WTC11 (cell line): ENCODE data around the gene CREB3. TPM values are rescaled to one million over a fixed set of nuclear protein-coding genes. Genes with fewer than 3 reads are reported as not detected.

Experiments
- ATAC-seq: fragments of 200-7000 bp; cut with Tn5 transposase; 2 replicates; pipeline ENCODE4 v1.10.0; 2021; ENCODE audit warnings: mild to moderate bottlenecking, moderate library complexity
- CTCF ChIA-PET: fragments of 300-600 bp; sonication (Branson Sonifier 250); formaldehyde crosslinking; loops from one replicate; lab custom pipeline; 2021; ENCODE audit warnings: antibody characterized with exemption; lab: Charles Lee
- POLR2A ChIA-PET: fragments of 350-600 bp; sonication (Branson Sonifier 250); formaldehyde crosslinking; loops from one replicate; lab custom pipeline; 2021; ENCODE audit warnings: antibody characterized with exemption; lab: Charles Lee
- DNase-seq: peaks from one replicate; pipeline ENCODE4 v3.0.0; 2021; ENCODE audit warnings: low spot score
- H3K27ac Mint-ChIP-seq: 2 replicates; pipeline ENCODE4 v1.8.0; 2021; ENCODE audit warnings: mixed read lengths
- H3K27me3 Mint-ChIP-seq: 2 replicates; pipeline ENCODE4 v1.8.0; 2021; ENCODE audit warnings: low read depth, mild to moderate bottlenecking, moderate library complexity, mixed read lengths
- H3K36me3 Mint-ChIP-seq: 2 replicates; pipeline ENCODE4 v1.8.0; 2021; ENCODE audit warnings: mixed read lengths
- H3K4me1 Mint-ChIP-seq: 2 replicates; pipeline ENCODE4 v1.8.0; 2022; ENCODE audit warnings: mixed read lengths
- H3K4me3 Mint-ChIP-seq: 2 replicates; pipeline ENCODE4 v1.8.0; 2021; ENCODE audit warnings: mild to moderate bottlenecking, moderate library complexity, mixed read lengths
- H3K9me3 Mint-ChIP-seq: 2 replicates; pipeline ENCODE4 v1.8.0; 2021; ENCODE audit warnings: mixed read lengths
- ATF1 ChIP-seq: sonication (generic); formaldehyde crosslinking; IDR thresholded peaks from 2 replicates; pipeline ENCODE4 v1.8.1; 2023; ENCODE audit warnings: mild to moderate bottlenecking, moderate library complexity, missing genetic modification reagents
- ELF4 ChIP-seq: sonication (generic); formaldehyde crosslinking; IDR thresholded peaks from 2 replicates; pipeline ENCODE4 v1.8.1; 2022; ENCODE audit warnings: low read depth, mild to moderate bottlenecking, moderate library complexity, missing genetic modification reagents
- EMX1 ChIP-seq: fragments of 250-450 bp; sonication (Bioruptor Pico); IDR thresholded peaks from 2 replicates; pipeline ENCODE4 v1.8.0; 2021; ENCODE audit warnings: mild to moderate bottlenecking
- ETV6 ChIP-seq: sonication (generic); formaldehyde crosslinking; IDR thresholded peaks from 2 replicates; pipeline ENCODE4 v1.8.1; 2022; ENCODE audit warnings: mild to moderate bottlenecking, missing genetic modification reagents
- FOXJ3 ChIP-seq: sonication (generic); formaldehyde crosslinking; IDR thresholded peaks from 2 replicates; pipeline ENCODE4 v1.9.0; 2021; ENCODE audit warnings: missing genetic modification reagents, mild to moderate bottlenecking, borderline replicate concordance
- HMGA2 ChIP-seq: fragments of 250-450 bp; sonication (Bioruptor Pico); IDR thresholded peaks from 2 replicates; pipeline ENCODE4 v1.4.0; 2021; ENCODE audit warnings: mild to moderate bottlenecking, moderate library complexity
- MXD4 ChIP-seq: fragments of 250-450 bp; sonication (Bioruptor Pico); IDR thresholded peaks from 2 replicates; pipeline ENCODE4 v1.8.0; 2021; ENCODE audit warnings: mild to moderate bottlenecking, moderate library complexity, borderline replicate concordance
- RELA ChIP-seq: sonication (generic); formaldehyde crosslinking; IDR thresholded peaks from 2 replicates; pipeline ENCODE4 v1.8.1; 2022; ENCODE audit warnings: missing genetic modification reagents, mild to moderate bottlenecking, borderline replicate concordance
- TCF7 ChIP-seq: sonication (generic); formaldehyde crosslinking; IDR thresholded peaks from 2 replicates; pipeline ENCODE4 v1.8.0; 2022; ENCODE audit warnings: mild to moderate bottlenecking, low read depth, missing genetic modification reagents, moderate library complexity
- TEAD1 ChIP-seq: sonication (generic); formaldehyde crosslinking; IDR thresholded peaks from 2 replicates; pipeline ENCODE4 v1.8.0; 2022; ENCODE audit warnings: mild to moderate bottlenecking, missing genetic modification reagents
- TEAD4 ChIP-seq: sonication (generic); formaldehyde crosslinking; IDR thresholded peaks from 2 replicates; pipeline ENCODE4 v1.8.0; 2022; ENCODE audit warnings: mild to moderate bottlenecking, missing genetic modification reagents
- ZBTB21 ChIP-seq: sonication (generic); formaldehyde crosslinking; IDR thresholded peaks from 2 replicates; pipeline ENCODE4 v1.8.1; 2023; ENCODE audit warnings: mild to moderate bottlenecking, missing genetic modification reagents, borderline replicate concordance
- ZNF423 ChIP-seq: fragments of 250-450 bp; sonication (Bioruptor Pico); IDR thresholded peaks from 2 replicates; pipeline ENCODE4 v2.1.2; 2022; ENCODE audit warnings: mild to moderate bottlenecking, moderate library complexity
- total RNA-seq: library from RNA; stranded (reverse); gene quantifications from 3 replicates; pipeline ENCODE4 v1.2.3, GENCODE V29; 2021
- TF ChIP-seq, protein P1 (sequence below): sonication (generic); formaldehyde crosslinking; IDR thresholded peaks from 2 replicates; pipeline ENCODE4 v1.8.1; 2022; ENCODE audit warnings: low read depth, mild to moderate bottlenecking, moderate library complexity, missing genetic modification reagents, borderline replicate concordance
- TF ChIP-seq, protein P2 (sequence below): sonication (generic); formaldehyde crosslinking; IDR thresholded peaks from 2 replicates; pipeline ENCODE4 v1.8.0; 2023; ENCODE audit warnings: mild to moderate bottlenecking, missing genetic modification reagents
- TF ChIP-seq, protein P3 (sequence below): fragments of 250-450 bp; sonication (Bioruptor Pico); IDR thresholded peaks from 2 replicates; pipeline ENCODE4 v1.9.0; 2021; ENCODE audit warnings: mild to moderate bottlenecking
- TF ChIP-seq, protein P4 (sequence below): sonication (generic); formaldehyde crosslinking; conservative IDR thresholded peaks from 2 replicates; pipeline ENCODE4 v1.8.1; 2022; ENCODE audit warnings: mild to moderate bottlenecking, missing genetic modification reagents
- TF ChIP-seq, protein P5 (sequence below): fragments of 250-450 bp; sonication (Bioruptor Pico); IDR thresholded peaks from 2 replicates; pipeline ENCODE4 v1.9.0; 2021; ENCODE audit warnings: moderate library complexity, mild to moderate bottlenecking, inconsistent platforms, borderline replicate concordance
- TF ChIP-seq, protein P6 (sequence below): sonication (generic); formaldehyde crosslinking; IDR thresholded peaks from 2 replicates; pipeline ENCODE4 v1.8.1; 2023; ENCODE audit warnings: mild to moderate bottlenecking, missing genetic modification reagents
- TF ChIP-seq, protein P7 (sequence below): sonication (generic); formaldehyde crosslinking; IDR thresholded peaks from 2 replicates; pipeline ENCODE4 v1.8.1; 2023; ENCODE audit warnings: mild to moderate bottlenecking, missing genetic modification reagents, borderline replicate concordance

CREB3 gene
- total RNA-seq, 1 experiment from 2014 or later, result 21.4 TPM

DNA sequence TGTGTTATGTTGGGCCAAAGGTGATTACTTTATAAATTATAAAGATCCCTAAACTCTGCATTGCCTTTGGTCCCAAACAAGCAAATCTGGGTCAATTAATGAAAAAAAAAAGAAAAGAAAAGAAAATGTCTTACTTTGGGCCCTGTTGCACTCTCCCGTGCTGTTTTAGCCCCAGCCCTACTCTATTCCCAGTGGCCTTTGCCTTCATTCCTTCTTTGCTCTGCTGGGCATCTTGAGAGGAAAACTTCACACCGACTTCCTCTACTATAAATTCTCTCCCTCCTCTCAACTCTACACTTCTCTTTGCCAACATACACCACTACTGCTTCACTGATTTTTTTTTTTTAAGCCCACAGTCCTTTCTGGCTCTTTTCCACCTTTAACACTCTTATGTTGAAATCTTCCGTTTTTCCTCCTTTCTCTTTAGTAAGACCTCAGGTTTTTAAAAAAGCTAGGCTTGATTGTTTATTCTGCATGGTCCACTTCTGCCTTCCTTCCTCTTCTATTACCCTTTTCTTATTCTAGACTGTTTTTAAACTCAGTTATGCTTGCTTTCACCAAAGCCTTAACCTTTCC, 26.1 kb downstream of the CREB3 start (continued):
- TF ChIP-seq, protein P1, sequence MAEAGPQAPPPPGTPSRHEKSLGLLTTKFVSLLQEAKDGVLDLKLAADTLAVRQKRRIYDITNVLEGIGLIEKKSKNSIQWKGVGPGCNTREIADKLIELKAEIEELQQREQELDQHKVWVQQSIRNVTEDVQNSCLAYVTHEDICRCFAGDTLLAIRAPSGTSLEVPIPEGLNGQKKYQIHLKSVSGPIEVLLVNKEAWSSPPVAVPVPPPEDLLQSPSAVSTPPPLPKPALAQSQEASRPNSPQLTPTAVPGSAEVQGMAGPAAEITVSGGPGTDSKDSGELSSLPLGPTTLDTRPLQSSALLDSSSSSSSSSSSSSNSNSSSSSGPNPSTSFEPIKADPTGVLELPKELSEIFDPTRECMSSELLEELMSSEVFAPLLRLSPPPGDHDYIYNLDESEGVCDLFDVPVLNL (CRISPR knock-in tag), result no peak
- TF ChIP-seq ELF4 (CRISPR knock-in tag), result no peak
- TF ChIP-seq, protein P2, sequence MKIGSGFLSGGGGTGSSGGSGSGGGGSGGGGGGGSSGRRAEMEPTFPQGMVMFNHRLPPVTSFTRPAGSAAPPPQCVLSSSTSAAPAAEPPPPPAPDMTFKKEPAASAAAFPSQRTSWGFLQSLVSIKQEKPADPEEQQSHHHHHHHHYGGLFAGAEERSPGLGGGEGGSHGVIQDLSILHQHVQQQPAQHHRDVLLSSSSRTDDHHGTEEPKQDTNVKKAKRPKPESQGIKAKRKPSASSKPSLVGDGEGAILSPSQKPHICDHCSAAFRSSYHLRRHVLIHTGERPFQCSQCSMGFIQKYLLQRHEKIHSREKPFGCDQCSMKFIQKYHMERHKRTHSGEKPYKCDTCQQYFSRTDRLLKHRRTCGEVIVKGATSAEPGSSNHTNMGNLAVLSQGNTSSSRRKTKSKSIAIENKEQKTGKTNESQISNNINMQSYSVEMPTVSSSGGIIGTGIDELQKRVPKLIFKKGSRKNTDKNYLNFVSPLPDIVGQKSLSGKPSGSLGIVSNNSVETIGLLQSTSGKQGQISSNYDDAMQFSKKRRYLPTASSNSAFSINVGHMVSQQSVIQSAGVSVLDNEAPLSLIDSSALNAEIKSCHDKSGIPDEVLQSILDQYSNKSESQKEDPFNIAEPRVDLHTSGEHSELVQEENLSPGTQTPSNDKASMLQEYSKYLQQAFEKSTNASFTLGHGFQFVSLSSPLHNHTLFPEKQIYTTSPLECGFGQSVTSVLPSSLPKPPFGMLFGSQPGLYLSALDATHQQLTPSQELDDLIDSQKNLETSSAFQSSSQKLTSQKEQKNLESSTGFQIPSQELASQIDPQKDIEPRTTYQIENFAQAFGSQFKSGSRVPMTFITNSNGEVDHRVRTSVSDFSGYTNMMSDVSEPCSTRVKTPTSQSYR (CRISPR knock-in tag), result no peak
- TF ChIP-seq, protein P3, sequence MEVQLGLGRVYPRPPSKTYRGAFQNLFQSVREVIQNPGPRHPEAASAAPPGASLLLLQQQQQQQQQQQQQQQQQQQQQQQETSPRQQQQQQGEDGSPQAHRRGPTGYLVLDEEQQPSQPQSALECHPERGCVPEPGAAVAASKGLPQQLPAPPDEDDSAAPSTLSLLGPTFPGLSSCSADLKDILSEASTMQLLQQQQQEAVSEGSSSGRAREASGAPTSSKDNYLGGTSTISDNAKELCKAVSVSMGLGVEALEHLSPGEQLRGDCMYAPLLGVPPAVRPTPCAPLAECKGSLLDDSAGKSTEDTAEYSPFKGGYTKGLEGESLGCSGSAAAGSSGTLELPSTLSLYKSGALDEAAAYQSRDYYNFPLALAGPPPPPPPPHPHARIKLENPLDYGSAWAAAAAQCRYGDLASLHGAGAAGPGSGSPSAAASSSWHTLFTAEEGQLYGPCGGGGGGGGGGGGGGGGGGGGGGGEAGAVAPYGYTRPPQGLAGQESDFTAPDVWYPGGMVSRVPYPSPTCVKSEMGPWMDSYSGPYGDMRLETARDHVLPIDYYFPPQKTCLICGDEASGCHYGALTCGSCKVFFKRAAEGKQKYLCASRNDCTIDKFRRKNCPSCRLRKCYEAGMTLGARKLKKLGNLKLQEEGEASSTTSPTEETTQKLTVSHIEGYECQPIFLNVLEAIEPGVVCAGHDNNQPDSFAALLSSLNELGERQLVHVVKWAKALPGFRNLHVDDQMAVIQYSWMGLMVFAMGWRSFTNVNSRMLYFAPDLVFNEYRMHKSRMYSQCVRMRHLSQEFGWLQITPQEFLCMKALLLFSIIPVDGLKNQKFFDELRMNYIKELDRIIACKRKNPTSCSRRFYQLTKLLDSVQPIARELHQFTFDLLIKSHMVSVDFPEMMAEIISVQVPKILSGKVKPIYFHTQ, result no peak
- TF ChIP-seq, protein P4, sequence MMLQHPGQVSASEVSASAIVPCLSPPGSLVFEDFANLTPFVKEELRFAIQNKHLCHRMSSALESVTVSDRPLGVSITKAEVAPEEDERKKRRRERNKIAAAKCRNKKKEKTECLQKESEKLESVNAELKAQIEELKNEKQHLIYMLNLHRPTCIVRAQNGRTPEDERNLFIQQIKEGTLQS (CRISPR knock-in tag), result no peak

DNA sequence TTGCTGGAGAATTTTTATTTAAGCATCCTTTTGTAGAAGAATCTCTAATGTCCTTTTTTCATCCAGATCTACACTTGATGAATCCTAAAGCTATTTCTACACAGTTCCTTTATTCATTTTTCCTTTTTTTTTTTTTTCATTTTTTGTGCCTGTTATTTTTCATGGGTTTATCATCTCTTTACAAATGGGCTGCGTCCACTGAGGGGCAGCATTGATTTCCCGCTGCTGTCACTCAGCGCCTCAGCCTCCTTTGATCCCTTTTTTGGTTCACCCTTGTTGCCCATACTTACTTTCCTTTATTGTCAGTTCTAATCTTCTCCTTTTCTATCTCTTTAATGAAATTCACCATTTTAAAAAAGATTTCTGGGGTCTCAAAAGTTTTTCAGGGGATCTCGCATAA, 27.3 kb downstream of the CREB3 start:
- ChIA-PET CTCF (no interaction called here), POLR2A (no interaction called here)
- H3K27me3 Mint-ChIP-seq, result no peaks in the 10 kb centered on the region
- peaks cover 3% of the 10 kb centered on the region for H3K36me3 Mint-ChIP-seq
- peaks cover 37% of the 10 kb centered on the region for H3K4me1 Mint-ChIP-seq
- TF ChIP-seq, protein P5, sequence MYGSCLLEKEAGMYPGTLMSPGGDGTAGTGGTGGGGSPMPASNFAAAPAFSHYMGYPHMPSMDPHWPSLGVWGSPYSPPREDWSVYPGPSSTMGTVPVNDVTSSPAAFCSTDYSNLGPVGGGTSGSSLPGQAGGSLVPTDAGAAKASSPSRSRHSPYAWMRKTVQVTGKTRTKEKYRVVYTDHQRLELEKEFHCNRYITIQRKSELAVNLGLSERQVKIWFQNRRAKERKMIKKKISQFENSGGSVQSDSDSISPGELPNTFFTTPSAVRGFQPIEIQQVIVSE (CRISPR knock-in tag), result no peak
- no peak for TF ChIP-seq TEAD1 (CRISPR knock-in tag)
- TF ChIP-seq EMX1 (CRISPR knock-in tag), result no peak
- no peak for TF ChIP-seq ATF1
- TF ChIP-seq ETV6 (CRISPR knock-in tag), result no peak
- TF ChIP-seq HMGA2 (CRISPR knock-in tag), result no peak
- TF ChIP-seq, protein P6, sequence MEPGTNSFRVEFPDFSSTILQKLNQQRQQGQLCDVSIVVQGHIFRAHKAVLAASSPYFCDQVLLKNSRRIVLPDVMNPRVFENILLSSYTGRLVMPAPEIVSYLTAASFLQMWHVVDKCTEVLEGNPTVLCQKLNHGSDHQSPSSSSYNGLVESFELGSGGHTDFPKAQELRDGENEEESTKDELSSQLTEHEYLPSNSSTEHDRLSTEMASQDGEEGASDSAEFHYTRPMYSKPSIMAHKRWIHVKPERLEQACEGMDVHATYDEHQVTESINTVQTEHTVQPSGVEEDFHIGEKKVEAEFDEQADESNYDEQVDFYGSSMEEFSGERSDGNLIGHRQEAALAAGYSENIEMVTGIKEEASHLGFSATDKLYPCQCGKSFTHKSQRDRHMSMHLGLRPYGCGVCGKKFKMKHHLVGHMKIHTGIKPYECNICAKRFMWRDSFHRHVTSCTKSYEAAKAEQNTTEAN, result no peak
- TF ChIP-seq, protein P4 (CRISPR knock-in tag), result no peak
- TF ChIP-seq TEAD4 (CRISPR knock-in tag), result no peak
- no peak for TF ChIP-seq TCF7 (CRISPR knock-in tag)
- no peak for TF ChIP-seq MXD4 (CRISPR knock-in tag)
- no peak for TF ChIP-seq RELA (CRISPR knock-in tag)
- TF ChIP-seq, protein P7, sequence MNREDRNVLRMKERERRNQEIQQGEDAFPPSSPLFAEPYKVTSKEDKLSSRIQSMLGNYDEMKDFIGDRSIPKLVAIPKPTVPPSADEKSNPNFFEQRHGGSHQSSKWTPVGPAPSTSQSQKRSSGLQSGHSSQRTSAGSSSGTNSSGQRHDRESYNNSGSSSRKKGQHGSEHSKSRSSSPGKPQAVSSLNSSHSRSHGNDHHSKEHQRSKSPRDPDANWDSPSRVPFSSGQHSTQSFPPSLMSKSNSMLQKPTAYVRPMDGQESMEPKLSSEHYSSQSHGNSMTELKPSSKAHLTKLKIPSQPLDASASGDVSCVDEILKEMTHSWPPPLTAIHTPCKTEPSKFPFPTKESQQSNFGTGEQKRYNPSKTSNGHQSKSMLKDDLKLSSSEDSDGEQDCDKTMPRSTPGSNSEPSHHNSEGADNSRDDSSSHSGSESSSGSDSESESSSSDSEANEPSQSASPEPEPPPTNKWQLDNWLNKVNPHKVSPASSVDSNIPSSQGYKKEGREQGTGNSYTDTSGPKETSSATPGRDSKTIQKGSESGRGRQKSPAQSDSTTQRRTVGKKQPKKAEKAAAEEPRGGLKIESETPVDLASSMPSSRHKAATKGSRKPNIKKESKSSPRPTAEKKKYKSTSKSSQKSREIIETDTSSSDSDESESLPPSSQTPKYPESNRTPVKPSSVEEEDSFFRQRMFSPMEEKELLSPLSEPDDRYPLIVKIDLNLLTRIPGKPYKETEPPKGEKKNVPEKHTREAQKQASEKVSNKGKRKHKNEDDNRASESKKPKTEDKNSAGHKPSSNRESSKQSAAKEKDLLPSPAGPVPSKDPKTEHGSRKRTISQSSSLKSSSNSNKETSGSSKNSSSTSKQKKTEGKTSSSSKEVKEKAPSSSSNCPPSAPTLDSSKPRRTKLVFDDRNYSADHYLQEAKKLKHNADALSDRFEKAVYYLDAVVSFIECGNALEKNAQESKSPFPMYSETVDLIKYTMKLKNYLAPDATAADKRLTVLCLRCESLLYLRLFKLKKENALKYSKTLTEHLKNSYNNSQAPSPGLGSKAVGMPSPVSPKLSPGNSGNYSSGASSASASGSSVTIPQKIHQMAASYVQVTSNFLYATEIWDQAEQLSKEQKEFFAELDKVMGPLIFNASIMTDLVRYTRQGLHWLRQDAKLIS (CRISPR knock-in tag), result no peak
- no peak for TF ChIP-seq ZNF423 (CRISPR knock-in tag)
- TF ChIP-seq ZBTB21 (CRISPR knock-in tag), result no peak
- TF ChIP-seq FOXJ3 (CRISPR knock-in tag), result no peak
- ATAC-seq (no peak), DNase-seq (no peak)
- H3K27ac Mint-ChIP-seq, result no peak overlapping the region
- H3K9me3 Mint-ChIP-seq, result no peaks in the 10 kb centered on the region
- no peak overlapping the region for H3K4me3 Mint-ChIP-seq
